HEK293T (cell line): Measurements from ENCODE around the gene LARGE1.

Source experiments
- BHLHE40 ChIP-seq: fragments of 450-650 bp; IDR thresholded peaks from 2 replicates; pipeline ENCODE4 v1.6.1; 2016; ENCODE audit warnings: mild to moderate bottlenecking, moderate library complexity, borderline replicate concordance
- ELF4 ChIP-seq: fragments of 450-650 bp; IDR thresholded peaks from 2 replicates; pipeline ENCODE4 v1.6.1; 2017; ENCODE audit warnings: antibody characterized with exemption
- FOXA1 ChIP-seq: fragments of 450-650 bp; IDR thresholded peaks from 2 replicates; pipeline ENCODE4 v1.6.1; 2016; ENCODE audit warnings: mild to moderate bottlenecking
- FOXK2 ChIP-seq: fragments of 450-650 bp; IDR thresholded peaks from 2 replicates; pipeline ENCODE4 v1.6.1; 2016; ENCODE audit warnings: mild to moderate bottlenecking
- FOXM1 ChIP-seq: fragments of 450-650 bp; IDR thresholded peaks from 2 replicates; pipeline ENCODE4 v1.6.1; 2017; ENCODE audit warnings: mild to moderate bottlenecking, borderline replicate concordance
- NFRKB ChIP-seq: fragments of 450-650 bp; IDR thresholded peaks from 2 replicates; pipeline ENCODE4 v1.6.1; 2016; ENCODE audit warnings: mild to moderate bottlenecking, moderate library complexity
- SP1 ChIP-seq: fragments of 450-650 bp; IDR thresholded peaks from 2 replicates; pipeline ENCODE4 v1.6.1; 2017
- TARDBP ChIP-seq: fragments of 450-650 bp; IDR thresholded peaks from 2 replicates; pipeline ENCODE4 v1.6.1; 2016
- TF ChIP-seq, protein P1 (sequence below): fragments of 450-650 bp; IDR thresholded peaks from 2 replicates; pipeline ENCODE4 v1.6.1; 2016

DNA sequence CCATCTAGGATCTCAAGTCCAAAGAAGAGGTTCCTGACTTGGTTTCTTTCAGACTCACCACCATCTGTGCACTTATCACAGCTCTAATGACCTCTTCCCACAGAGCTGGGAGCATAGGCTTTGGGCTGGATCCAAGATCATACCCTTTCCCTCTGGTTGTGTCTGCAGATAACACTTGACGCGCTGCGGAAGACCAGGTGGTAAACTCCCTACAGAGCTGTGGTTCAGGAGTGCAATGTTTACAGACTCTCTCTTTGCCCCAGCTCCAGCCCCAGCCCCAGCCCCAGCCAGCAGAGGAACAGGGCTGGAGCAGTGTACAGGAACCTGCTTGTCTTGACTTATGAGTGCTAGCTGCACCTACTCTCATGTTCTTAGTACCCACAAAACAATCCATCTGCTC, 587.7 kb downstream of the LARGE1 start:
- no peak for TF ChIP-seq SP1
- TF ChIP-seq FOXK2 = no peak
- no peak for TF ChIP-seq ELF4
- TF ChIP-seq TARDBP = no peak
- TF ChIP-seq FOXA1 = no peak
- no peak for TF ChIP-seq NFRKB
- TF ChIP-seq, protein P1, sequence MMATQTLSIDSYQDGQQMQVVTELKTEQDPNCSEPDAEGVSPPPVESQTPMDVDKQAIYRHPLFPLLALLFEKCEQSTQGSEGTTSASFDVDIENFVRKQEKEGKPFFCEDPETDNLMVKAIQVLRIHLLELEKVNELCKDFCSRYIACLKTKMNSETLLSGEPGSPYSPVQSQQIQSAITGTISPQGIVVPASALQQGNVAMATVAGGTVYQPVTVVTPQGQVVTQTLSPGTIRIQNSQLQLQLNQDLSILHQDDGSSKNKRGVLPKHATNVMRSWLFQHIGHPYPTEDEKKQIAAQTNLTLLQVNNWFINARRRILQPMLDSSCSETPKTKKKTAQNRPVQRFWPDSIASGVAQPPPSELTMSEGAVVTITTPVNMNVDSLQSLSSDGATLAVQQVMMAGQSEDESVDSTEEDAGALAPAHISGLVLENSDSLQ = no peak
- no peak for TF ChIP-seq BHLHE40
- no peak for TF ChIP-seq FOXM1
